Inflammatory macrophage treated with lipopolysaccharide for 4 hours (primary cell): ENCODE data around the gene CARMIL1.
"Not testable (repeated sequence)": the region's sequence is repeated elsewhere in the genome, so short reads cannot be mapped to it uniquely, and the experiment has no call there.

Source experiments
- DNase-seq: peaks from one replicate; pipeline ENCODE4 v3.0.0-alpha.2; 2020

The CARMIL1 gene

DNA sequence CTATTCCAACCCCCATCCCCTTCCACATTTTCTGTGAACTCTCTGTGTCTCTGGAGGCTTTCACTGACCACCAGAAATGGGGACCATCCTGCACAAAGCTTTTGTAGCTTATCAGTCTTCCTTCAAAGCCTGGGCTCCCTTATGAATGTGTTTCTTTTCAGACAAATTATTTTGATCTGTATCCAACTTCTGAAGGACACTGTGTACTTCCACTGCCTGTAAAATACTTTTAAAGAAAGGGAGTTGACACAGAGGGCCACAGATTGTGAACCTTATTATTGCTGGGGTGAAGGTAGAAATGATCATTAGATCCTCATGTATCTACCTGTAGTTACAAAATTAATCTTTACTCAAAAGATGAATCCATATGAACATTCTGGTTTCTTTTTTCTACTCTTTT, 135.6 kb downstream of the CARMIL1 start:
- no peak for DNase-seq

DNA sequence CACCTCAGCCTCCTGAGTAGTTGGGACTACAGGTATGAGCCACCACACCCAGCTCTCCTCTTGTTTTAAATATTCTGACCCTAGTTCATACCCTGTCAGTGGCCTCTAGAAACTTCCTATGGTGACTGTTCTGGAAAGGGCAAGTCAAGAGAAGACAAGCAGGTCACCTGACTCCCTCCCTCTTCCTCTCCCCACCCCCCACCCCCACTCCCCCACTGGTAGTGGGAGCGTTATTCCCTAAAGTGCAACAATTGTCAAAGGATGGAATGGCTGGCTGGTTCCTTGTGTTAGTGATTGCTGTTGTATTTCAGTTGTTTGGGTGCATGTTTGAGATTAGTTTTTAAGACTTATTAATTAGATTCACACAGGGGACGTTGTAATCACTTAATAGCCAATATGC, 136.1 kb downstream of the CARMIL1 start:
- no peak for DNase-seq

DNA sequence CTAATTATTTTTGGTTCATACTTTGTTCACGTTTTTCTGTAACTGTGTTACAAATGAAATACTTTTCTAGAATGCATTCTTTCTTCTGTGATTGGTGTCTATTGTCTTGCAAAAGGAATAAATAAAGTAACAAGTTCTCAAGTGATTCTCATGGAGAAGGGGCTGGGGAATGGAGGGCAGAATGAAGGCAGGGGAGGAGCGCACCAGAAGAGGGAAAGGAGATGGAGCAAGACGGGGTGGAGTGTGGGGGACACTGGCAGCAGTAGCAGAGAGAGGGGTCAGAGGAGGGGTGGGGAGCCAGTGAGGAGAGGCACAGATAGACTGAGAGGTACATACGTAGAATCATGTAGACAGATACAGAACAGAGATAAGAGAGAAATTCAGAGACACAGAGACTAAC, 136.5 kb downstream of the CARMIL1 start:
- no peak for DNase-seq

DNA sequence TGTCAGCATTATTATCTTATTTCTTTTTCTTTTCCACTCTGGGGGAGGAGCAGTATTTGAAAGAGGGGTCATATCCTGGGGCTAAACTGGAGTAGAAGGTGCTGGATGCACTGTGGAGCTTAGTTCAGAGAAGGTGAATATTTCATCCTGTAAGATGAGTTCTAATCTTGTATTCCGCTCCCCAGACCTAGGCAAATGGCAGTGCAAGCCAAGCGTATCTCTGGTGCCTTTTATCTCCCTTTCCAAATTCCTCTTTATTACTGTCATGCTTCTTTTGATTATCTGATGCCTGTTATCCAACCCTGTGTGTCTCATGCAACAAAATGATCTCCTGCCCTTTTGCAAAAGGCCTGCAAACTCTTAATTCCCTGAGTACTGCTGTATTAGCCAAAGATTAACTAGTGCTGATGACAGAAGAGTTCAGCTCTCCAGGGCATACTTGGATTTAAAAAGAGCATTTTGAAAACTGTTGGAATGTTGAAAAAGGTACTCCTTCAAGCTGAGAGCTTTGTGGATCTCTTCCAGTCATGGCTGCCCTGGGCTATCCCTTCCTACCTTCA, 138.0 kb downstream of the CARMIL1 start:
- DNase-seq, result no peak

DNA sequence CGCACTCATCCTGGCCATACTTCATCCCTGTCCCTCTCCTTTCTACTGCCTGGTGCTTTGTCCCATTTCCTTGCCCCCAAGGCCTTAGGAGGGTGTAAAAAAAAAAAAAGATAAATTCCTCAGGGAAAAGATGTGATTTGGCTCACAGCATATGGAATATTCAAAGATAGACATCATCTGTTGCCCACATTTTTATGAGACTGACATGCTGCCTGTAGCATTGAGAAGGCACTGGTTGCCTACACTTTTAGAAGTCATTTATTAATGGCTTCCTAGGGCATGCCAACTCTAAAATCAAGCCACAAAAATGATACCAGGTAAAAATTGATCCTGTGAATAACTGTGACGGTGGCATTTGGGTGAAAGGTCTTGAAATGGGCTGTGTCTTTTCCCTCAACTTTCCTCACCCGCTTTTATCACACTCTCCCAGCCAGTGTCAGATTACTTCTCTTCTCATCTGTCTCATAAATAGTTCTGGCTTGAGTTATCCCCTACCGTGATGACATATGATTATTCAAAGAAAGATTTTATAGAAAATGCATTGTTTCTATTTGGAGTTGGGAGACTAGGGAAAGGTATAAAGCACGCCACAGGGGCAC, 139.4 kb downstream of the CARMIL1 start:
- DNase-seq, result no peak

DNA sequence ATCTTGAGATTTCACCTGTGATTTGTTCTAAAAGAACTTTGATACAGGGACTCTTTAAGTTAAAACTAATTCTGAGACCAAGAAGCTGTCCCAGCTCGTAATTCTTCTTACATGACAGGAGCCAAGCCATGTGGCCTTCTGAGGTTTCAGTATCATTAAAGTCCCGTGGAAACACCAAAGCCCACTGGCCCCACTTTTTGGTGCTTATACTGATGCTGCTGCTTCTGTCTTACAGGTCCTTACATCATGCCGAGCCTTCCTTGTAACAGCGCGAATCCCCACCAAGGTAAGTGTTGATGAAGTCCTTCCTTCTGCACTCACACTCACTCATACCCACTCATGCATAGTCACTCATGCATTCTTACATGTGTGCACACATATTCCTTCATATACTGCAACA, 140.7 kb downstream of the CARMIL1 start:
- no peak for DNase-seq

DNA sequence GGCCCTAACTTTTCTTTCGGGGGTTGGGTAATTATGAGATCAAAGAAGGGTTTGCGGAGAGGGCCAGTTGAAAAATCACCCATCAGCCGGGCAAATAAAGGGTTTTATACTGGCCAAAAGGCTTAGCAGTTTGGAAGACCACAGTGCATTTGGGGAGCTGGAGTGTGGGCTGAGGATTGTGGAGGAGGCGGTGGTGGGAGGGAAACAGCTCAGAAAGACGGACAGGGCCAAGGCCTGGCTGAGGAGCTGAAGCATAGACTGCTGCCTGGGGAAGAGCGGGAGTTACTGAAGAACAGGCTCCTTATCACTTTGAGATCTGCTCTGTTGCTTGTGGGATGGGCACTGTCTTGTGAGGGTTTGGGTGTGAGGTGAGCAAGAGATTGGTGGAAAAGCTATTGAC, 144.2 kb downstream of the CARMIL1 start:
- no peak for DNase-seq

DNA sequence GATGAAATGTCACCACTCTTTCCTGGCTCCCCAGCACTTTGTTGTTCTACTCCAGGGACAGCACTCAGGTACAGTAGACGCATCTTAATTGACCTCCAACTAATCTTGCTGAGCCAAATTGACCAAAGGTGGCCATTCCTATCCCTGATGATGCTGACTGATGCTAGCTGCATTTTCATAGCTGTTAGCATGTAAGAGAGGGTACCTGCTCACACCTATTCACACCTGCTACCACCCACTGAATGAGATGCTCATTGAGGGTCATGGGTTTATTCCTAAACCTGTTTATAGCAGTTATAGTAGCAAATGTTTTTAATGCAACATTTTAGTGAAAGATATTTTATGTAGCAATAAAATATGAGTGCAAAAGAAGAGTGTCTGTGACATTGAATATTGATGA, 145.1 kb downstream of the CARMIL1 start:
- DNase-seq, result no peak

DNA sequence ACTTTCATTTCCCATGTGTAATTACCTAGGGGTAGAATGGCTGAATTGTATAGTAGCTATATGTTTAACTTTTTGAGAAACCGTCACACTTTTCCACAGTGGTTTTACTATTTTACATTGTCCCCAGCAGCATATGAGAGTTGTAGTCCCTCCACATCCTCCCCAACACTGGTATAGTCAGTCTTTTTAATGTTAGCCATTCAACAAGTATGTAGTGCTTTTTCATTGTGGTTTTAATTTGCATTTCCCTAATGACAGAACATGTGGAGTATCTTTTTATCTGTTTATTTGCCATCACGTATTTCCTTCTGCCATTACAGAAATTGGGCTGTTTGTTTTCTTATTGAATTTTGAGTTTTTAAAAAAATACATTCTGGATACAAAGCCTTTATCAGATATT, 148.4 kb downstream of the CARMIL1 start:
- no peak for DNase-seq

DNA sequence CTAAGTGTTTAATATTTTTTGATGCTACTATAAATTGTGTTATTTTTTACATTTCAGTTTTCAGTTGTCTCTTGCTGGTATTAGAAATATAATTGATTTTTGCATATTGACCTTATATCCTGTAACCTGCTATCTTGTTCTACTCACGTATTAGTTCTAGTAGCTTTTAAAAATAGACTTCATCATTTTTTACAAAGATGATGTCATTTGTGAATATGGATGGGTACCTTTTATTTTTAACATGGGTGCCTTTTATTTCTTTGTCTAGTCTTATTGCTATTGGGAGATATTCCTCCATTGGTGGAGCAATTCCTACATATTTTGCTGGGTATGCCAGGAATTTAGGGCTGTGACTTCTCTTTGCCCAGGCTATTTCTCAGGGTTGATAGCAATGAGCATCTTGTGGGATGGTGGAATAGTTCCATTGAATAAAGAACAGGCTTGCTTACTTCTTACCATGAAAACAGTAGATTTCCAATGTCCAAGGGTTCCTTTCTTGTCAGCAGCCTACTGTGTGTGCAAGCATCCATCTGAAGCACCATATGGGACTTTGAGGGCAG, 149.7 kb downstream of the CARMIL1 start:
- no peak for DNase-seq

DNA sequence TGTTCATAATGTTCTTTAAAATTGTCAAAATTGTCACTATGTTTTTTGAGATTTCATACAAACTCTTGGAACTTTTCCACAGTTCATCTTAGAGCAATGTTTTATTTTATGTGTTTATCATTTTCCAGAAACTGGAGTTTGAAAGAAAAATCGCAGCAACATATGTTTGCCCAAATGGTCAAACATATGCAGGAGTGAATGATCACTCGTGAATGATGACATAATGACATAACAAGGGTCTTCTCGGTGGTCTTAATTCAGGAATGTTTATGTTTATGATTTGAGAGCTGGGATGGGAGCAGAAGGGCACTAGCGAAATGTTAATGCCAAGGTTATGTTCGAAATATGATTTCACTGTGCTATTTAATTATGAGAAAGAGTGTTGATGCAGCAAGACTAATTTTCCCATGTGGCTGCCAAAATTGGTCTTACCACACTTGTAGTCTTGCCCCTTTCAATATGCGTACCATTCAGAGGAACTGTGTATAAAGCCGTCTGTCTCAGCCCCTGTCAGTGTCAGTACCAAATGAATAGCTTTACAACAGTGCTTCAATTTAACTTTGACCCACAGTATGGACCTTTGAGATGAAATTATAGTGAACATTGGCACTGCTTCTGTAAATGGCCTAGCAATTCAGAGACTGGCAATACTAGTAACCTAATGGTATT, 152.3 kb downstream of the CARMIL1 start:
- no peak for DNase-seq

DNA sequence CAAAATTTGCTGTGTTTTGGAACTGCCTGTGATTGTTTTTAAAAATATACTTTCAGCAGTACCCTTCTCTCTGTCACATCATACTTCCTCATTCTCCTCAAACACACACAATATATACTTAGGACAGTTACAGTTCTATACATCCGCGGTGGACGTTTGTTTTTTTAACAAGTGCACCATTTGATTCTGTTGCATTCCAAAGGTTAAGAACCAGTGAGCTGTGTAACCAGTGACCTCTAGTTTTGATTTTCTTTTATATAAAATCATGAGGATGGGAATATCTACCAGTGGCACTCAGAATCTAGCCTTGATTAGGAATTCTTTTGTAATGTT, 152.8 kb downstream of the CARMIL1 start:
- DNase-seq, result no peak

DNA sequence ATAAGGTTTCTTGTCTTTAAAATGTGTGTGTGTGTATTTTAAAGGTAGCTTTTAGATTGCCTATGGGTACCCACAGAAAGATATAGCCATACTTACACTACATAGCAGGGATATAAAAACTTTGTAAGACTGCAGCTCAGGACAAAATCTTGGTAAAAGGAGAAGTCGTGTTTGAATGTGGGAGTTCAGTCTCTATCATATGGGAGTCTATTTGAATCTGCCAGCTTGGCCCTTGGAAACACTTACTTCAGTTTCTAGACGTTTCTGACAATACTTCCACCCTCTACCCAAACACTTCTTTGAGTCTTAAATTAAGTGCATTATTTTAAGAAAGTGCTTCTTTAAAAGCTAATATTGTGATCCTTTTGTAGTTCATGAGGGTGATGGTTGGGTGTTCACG, 155.7 kb downstream of the CARMIL1 start:
- DNase-seq, result peak; percentile 45

DNA sequence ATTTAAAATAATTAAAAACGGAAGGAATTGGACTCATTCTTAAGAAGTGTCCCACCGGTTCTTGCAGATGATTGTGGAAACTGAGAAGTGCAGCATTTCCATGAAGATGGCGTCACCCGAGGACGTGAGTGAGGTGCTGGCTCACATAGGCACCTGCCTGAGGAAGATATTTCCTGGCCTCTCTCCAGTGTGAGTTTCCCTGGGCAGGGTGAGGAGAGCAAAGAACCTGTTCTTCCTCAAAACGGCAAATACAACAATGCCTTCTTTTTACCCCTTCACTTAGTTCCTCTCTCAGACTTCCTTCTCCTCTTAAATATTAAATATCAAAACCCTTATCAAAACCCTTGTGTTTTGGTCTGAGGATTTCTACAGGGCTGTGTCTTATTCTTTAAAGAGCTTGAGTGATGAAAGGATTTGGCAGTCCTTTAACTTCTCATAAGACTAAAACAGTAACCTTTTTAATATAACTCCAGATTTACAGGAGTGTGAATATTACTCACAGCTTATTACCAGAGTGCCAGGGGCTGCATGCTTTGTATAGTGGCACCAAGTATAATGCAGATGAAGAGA, 156.3 kb downstream of the CARMIL1 start:
- DNase-seq, result peak; percentile 26

DNA sequence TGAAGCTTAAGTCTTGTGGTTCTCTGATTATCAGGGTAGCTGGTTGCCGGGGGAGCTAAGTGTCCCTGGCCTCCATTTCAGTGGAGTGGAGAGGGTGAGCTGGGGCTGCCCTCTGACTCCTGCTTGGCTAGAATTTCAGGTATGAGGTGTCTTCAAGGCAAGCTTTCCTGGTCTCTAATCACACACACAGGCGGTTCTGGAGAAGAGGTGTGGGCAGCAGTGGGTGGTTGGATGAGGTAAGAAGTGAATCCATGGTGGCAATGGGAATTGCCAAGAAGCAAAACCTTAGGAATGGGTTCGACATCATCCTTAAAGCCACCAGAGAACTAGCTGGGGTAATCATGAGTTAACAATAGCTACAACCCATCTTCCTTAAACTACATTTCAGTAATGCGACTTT, 157.6 kb downstream of the CARMIL1 start:
- DNase-seq, result no peak

DNA sequence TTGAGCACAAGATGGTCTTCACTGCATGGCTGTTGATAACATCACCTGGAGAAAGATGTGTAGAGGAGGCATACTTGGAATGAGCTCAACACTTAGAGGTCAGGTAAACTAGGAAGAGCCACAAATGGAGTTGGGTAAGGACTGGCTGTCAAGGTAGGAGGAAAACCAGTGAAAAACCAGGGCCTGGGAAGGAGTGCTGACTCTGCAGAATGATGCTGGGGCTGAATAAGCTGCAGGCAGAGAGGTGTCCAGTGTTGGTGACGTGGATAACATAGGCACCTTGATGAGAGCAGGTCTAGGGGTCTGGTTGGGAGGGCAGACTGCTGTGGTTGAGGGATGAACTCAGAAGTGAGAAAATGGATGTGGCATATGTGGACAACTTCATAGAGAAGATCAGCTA, 160.2 kb downstream of the CARMIL1 start:
- DNase-seq, result no peak

DNA sequence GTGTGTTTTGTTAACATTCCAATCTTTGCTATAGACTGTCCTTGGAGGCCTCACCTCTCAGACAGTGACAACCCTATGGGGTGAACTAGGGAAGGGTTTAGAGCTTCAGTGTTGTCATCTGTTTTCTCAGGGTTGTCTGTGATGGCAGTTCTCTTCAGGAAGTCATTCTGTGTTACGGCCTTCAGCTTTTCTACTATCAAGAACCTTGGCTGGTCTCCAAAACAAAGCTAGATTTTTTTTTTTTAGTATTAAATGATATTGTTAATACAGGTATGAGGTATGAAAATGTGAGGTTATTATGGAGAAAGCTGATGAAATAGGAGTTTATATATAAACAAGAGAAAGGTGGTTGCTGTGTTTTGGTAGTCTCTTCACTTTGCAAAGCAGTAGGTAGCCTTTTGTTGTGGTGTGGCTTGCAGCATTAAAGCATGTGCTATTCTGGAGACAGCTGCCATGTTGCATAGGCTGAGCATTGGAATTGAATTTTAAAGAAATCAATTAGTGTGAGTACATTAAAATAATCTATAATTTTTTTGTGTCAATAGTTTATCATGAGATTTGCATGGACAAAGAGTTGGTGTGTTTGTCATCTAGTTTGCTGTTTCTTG, 162.6 kb downstream of the CARMIL1 start:
- no peak for DNase-seq

DNA sequence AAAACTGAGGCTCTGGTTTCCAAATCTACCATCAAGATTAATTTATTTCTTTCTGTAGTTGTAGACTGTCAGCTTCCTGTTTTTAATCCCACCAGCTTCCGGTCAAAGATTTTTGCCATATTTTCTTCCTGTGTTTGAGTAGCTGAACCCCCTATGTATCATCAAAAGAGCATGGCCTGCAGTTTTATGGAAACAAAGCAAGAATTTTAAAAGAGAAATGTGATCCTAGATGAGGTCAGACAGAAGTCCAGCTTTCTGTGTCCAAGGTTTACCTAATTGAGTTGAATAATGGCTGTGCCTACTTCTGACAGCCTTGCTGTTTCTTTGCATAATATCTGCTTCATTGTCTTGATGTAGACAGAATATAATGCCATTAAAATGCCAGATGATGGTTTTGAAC, 163.7 kb downstream of the CARMIL1 start:
- DNase-seq, result no peak

DNA sequence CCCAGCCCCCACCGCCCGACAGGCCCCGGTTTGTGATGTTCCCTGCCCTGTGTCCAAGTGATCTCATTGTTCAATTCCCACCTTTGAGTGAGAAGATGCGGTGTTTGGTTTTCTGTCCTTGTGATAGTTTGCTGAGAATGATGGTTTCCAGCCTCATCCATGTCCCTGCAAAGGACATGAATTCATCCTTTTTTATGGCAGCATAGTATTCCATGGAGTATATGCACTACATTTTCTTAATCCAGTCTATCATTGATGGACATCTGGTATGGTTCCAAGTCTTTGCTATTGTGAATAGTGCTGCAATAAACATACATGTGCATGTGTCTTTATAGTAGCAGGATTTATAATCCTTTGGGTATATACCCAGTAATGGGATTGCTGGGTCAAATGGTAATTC, 165.3 kb downstream of the CARMIL1 start:
- not testable (repeated sequence) for DNase-seq

DNA sequence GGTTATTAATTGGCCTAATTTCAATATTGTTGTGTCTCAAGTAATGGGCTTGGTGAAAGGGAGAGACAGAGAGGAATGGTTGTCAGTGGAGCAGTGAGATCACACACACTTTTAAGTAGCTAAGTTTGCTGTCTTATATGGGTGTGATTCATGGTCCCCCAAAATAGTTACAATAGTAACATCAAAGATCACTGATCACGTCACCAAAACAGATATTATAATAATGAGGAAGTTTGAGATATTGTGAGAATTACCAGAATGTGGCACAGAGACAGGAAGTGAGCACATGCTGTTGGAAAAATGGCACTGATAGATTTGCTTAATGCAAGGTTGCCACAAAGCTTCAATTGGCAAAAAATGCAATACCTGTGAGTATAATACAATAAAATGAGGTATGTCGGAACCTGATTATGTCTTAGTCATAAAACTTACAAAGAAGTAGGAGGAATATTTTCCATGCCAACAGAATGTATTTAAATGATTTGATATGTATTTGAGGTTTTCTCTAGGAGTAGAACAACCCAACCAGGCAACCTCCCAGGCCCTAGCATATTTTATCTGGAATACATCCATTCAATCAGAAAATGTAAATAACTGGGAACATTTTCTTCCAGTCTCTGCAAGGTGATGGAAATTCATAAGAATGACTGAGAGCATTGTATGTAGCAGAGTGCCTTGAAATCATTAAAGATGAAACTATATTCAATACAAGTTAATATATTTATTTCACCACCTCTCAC, 167.8 kb downstream of the CARMIL1 start:
- DNase-seq, result peak; percentile 88

DNA sequence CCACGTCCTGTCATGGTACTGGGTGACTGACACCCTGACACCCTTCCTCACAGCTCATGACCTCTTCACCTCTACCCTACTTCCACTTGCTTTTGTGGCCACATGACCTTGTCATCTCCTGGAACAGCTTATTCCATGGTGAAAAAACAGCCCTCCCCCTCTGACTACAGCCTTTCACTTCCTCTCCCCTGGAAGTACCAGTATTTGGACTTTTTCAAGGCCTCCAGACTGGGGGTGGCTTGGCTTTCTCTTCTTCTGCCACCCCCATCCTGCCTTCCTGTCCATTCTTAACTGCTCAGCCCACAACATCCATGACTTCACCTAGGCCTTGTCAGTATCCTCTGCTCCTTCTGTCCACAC, 168.4 kb downstream of the CARMIL1 start:
- DNase-seq, result peak; percentile 93

DNA sequence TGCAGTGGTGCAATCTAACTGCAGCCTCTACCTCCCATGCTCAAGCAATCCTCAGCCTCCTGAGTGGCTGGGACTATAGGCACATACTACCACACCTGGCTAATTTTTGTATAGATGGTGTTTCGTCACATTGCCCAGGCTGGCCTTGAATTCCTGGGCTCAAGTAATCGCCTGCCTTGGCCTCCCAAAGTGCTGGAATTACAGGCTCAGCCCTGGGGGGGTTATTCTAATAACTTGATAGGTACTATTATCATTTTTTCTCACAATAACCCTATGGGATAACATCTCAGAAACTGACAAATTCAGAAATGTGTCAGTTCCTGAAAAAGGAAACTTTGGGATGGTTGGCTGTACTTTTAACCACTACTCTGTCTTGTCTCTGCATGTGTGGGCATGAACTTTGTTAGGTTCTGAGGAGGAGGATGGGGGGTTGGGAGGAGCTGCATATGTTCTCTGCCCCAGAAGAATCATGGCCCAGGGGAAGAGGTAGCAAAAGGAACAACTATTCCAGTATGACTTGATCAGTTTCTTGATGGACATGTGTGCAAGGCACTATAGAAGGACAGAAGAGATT, 169.9 kb downstream of the CARMIL1 start:
- no peak for DNase-seq

DNA sequence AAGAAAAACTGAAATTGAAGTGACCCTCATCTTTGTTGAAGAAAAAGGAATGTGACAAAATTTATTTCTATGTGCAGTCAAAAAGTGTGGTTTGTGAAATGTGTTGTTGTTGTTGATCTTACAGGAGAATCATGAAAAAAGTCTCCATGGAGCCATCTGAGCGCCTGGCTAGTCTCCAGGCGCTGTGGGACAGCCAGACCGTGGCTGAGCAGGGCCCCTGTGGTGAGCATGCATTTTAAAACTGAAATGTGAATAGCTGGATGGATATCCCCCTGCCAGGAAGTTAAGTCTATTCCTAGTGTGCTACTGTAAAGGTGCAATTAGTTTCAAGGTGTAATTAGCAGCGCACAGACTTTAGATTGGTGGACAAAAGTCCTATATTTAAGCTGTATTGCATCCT, 170.6 kb downstream of the CARMIL1 start:
- no peak for DNase-seq
